Daoy (cell line): ENCODE results near the gene TMPRSS13. TPM values are rescaled to one million over a fixed set of nuclear protein-coding genes. Genes with fewer than 3 reads are reported as not detected.
"Not testable (repeated sequence)": the region's sequence is repeated elsewhere in the genome, so short reads cannot be mapped to it uniquely, and the experiment has no call there.

Experiments
- DNase-seq: peaks from one replicate; pipeline ENCODE4 v3.0.0-alpha.2; 2015; ENCODE audit warnings: low read depth
- total RNA-seq: library from RNA; depleted of rRNA; stranded (reverse); fragments of >200 nt; shearing (Covaris generic); gene quantifications from 2 replicates; pipeline ENCODE4 v1.2.3, GENCODE V29; 2014

TMPRSS13 gene
- total RNA-seq, 1 experiment from 2014 or later = 0.06 TPM

DNA sequence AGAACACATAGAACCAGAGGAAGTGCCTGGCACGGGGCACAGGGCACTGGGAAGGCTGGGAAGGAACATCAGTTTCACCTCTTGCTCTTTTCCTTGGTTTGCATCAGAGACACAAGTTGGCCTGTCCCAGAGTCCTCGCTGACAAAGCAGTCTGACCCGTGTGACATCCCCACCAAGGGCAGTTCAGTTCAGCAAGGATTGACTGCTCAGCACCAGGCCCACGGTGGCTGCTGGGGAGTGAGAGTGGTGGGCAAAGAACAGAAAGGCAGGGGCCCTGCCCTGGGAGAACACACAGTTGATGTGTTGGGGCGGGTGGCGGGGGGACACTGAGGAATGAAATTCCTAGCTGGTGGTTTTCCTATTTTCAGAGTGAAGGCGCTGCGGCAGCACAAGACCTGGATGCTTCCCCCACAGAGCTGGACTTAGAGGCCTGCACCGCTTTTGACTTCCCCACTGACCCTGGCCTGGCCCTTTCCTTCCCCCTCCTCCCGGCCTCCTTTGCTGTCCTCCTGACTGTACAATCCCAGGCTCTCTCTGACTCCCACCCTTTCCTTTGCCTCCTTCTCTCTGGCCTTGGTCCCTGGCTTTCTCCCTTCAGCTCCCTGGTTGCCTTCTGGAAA lies 2.2 kb upstream of the TMPRSS13 start:
- DNase-seq = no peak

DNA sequence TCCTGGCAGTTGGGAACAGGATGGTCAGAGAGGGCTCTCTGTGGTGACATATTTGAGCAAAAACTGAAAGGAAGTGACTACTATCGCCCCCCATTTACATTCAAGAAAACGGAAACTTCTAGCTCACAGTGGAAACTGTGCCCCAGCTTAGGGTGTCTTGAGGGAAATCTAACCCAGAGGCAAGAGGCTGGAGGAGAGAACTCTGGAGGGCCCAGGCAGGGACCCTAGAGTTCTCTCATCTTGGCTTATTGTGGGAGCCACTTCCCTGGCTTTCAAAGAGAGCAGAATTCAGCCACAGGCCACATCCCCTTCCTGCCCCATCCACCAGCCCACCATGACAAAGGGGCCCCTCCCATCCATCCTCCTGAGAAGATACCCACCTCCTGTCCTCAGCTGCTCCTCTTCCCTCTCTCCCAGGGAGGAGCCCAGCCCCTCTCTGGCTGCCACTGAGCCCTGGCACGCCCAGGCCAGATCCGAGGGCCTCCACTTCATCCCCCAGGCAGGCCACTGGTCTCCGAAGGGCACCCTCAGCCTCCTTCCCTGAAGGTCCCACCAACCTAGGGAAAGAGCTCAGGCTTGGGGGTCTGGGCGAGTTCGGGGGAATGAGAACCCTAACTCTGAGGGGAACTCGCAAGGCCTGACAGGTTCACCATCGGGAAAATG lies 1.6 kb upstream of the TMPRSS13 start:
- DNase-seq = no peak

DNA sequence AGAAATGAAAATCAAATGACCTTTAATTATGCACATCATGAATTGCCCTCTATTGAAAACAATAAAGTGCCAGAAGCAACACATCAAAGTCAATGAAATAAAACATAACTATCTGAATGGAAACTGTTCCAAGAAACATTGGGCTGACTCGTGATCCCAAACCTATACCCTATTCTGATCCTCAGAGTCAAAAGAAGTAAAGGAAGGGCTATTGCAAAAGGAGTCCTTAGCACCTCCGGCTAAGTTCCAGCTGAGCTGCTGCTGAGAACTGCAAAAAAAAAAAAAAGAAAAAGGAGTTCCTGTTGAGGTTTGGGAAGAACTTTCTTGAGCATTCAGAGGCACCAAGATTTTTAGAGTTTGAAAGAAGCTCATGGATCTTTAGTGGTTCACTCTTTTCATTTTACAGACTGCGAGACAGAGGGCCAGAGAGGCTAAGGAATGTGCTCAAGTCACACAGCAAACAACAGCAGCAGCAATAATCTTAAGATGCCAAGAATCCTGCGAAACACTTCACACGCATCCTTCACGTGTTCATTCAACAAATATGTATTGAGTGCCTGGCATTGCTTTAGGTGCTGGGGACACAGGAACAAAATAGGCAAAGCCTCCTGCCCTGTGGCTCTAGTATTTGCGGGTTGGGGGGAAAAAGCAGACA lies 841 bp upstream of the TMPRSS13 start:
- no peak for DNase-seq

DNA sequence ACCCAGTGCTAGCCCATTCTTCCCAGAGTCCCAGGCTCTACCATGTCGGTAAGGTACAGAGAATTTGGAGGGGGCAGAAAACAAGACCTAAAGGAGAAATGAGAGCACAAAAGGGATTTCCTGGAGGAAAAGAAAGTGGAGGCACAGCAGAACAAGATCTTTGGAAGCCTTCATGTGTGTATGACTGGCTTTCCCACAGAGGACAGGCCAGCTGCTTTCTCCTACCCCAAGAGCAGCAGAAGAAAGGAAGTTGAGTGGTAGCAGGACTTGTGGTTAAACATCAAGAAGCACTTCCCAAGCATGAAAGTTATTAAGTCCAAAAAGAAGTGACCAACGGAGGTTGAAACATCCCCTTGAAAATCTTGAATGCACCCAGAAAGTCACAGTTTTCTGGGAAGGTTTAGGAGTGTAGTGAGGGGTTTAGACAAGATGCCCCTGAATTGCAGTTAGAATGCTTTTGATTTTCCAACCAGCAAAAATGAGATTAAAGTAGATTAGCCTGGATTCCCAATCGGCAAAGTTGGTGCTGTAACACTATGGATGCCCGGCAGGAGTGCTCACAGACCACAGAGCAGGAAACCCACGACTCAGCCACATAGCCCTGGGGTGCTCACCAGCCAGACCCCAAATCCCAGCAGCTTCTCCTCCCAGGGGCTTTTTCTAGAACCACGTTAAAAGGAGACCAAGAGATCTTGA lies 608 bp downstream of the TMPRSS13 start:
- DNase-seq = no peak

DNA sequence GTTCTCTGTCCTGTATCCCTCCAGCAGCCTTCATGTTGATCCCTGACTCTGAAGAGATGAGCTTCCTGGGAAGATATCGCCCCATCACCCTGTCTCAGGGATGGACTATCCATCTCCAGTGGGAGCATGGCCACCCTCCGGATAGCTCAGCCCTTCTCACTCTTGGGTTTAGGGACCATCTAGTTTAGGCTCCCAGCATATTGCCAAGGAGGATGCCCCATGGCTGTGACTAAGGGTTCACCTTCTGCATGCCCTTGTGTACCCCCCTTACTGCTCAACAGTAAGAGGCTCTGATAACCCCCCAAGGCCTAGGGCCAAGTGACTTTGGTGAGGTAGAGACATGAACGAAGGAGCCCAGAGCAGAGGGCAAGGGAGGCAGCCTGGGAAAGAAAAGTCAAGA lies 1.3 kb downstream of the TMPRSS13 start:
- DNase-seq = no peak

DNA sequence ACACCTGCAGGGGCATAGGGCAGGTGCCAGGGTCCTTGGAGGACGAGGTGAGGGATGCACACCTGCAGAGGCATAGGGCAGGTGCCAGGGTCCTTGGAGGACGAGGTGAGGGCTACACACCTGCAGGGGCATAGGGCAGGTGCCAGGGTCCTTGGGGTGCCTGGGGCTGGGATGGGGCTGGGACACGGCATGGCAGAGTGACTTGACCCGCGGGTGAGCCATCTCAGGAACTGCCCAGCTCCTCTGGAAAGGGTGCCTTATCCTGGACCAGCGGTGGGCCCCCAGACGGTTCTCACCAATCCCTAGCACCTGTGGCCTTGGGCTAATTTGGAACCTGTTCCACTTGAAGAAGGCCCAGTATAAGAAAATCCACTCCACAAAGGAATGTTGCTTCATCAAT lies 3.0 kb downstream of the TMPRSS13 start:
- not testable (repeated sequence) for DNase-seq

DNA sequence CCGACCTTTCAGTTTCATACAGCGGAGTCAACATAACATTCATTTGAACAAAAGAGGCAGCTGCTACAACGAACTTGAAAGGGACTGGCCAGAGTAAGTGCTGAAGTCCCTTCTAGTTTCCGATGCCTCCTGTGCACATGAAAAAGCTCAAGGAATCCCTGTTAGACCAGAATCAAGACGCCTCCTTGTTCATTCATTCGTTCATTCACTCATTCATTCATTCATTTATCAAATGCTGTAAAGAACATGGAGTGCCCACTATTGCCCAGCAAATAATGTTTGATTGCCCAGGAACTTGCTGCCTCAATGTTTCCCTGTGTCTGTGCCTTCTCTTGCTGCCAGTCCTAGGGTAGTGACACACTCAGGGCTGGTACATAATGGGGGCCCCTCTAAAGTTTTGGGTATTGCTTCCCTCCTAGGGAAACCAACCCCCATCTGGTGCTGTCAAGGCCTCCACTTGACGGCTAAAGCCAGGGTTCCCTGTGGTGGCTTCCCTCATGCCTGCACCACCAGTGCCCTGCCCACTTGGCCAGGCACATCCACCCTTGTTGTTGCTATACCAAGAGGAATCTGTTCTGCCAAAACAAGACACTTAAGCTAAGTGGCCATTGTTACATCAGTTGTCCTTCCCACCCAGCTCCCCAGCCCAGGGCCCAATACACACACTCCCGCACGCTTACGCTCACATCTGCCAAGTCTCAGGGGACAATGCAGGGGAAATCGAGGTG lies 3.8 kb downstream of the TMPRSS13 start:
- DNase-seq = no peak

DNA sequence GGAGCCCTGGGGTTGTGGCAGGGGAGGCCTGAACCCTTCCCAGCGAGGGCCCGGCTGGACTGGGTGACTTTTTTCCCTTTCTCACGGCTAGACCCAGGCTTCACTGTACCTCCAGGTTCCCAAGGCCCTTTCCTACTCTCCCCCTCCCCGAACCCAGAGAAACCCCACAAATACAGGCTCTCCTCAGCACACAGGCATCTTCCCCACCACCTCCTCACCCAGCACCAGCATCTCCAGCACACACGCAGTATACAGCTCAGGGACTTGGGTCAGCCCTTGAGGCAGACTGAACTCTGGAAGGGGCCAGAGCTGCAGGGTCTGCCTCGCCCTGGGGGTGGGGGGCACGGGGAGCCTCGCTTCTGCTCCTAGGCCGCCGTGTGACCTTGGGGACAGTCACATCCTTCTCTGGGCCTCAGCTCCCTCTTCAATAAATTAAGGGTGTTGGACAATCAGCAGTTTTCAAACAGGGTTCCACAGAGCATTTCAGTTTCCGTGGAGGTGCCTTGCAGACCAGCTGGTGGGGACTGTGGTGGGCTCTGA lies 4.5 kb downstream of the TMPRSS13 start:
- no peak for DNase-seq

DNA sequence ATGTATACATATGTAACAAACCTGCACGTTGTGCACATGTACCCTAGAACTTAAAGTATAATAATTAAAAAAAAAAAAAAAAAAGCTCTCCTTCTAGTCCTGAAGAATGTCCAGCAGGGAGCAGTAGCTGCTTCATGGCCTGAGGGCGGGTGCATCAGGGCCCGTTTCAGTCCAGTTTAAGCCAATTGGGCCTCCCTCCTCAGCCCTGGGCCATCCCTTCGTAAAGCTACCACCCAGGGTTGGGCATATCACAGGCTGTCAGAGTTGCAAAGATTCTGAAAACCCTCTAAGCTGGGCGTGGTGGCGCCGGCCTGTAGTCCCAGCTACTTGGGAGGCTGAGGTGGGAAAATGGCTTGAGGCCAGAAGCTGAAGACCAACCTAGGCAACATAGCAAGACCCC lies 5.4 kb downstream of the TMPRSS13 start:
- no peak for DNase-seq

DNA sequence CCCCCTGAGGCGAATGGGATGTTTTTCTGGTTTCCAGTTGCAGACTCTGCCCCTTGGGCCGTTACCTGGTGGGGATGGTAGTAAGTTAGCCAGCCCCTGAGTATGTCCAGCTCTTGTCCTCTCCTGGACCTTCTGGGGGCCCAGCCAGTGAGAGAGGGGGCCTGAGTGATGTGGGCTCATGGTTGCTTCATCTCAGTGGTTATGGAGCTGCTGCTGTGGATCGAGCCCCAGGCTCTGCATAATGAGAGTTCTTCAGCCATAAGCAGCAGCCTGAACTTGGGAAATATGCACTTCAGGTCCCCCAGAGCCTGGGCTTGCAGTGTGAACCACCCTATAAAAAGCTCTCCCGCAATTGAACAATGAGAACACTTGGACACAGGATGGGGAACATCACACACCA lies 5.9 kb downstream of the TMPRSS13 start:
- DNase-seq = no peak

DNA sequence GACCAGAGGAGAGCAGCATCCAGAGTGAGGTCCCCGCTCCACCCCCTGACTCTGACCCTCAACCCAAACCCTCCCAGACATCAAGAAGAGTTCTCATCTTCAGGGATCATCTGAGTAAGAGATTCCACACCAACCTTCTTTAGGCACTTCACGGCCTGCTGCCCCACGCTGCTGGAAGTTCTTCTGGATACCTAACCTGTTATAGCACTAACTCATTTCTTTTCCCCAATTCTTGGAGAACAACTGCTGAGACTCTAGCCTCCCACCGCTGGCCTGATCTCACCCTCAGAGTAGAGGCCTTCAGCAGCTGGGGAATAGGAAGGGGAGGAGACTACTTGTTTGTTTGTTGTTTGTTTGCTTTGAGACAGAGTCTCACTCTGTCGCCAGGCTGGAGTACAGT lies 7.3 kb downstream of the TMPRSS13 start:
- no peak for DNase-seq

DNA sequence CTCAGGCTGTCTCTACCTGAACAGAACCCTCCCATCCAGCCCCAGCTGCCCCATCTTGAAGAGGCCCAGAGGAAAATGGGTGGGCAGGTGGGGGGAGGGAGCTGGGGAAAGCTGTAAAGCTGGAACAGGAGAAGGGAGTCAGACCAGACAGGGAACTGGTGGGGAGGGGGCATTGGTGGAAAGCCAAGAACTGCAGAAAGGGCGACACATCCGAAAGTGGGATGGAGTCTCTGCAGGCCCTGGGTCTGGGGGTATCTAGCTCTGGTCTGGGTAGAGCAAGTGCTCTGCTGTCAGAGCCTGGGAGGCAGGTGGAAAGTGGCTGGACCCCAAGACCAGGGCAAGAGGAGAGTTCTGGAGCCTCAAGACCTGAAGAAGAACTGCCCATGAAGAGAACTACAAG lies 7.7 kb downstream of the TMPRSS13 start:
- no peak for DNase-seq

DNA sequence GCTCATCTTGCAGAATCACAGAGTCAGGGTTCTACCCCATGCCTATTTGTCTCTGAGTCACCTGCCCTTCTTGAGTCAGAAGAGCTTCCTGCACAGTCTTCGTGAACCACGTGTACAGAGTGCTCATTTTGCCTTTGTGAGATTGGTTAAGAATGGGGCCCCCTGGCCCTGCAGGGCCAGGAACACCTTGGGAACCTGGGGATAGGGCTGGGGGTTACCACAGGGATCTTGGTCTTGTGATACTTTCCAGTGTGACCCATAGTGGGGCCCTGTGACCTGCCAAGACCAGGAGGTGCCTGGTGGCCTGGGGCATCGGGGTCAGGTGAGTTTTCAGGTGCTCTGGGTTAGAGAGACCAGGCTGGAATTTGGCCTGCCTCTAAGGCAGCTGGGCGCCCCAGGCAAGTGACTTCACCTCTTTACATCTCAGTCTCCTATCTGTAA lies 9.4 kb downstream of the TMPRSS13 start:
- DNase-seq = peak; percentile 41

DNA sequence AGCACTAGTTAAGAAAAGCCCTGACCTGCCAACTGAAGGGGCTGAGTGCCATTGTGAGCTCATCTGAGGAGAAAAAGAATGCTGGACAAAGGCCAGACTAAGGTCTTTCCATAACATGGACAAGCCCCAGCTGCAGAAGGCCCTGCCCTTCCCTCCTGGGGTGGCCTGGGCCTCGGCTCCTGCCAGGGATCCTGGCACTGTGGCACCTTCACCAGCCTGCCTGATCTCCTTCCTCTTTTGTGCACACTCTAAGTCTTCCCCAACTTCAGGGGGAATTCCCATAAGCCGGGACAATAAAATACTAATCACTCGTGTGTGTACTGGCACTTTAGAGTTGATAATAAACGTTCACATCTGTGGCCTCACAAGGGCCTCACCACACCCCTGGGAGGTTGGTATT lies 9.9 kb downstream of the TMPRSS13 start:
- DNase-seq = no peak

DNA sequence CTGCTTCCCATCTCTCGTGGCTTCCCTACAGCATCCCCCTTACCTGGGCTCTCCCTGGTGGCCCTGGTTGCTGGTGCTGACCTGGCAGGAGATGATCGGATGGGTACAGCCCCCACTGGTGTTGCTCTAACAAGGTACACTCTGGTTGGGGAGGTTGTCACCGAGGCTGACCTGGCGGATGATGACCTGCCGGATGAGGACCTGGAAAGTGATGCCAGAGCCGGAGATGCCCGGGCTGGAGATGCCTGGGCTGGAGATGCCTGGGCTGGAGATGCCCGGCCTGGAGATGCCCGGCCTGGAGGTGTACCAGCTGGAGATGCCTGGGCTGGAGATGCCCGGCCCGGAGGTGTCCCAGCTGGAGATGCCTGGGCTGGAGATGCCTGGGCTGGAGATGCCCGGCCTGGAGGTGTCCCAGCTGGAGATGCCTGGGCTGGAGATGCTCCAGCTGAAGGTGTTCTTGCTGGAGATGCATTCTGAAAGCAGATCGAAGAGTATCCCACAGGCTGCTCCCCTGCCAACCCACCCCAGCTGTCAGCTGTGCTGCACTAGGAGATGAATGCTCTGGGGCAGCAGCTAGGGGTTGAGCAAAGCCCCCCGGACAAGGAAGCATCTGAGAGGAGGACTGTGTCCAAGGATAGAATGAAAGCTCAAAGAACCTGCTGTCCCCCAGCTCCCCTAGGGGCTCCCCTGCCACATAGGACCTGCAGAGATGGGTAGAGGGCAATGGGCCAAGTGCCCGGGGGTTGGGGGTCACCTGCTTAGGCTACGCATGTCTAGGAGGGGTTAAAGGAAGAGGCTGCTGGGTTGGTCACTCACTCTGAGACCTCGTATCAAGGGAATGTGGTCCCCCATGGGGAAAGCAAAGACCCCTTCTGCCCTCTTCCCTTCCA lies 10.6 kb downstream of the TMPRSS13 start:
- no peak for DNase-seq

DNA sequence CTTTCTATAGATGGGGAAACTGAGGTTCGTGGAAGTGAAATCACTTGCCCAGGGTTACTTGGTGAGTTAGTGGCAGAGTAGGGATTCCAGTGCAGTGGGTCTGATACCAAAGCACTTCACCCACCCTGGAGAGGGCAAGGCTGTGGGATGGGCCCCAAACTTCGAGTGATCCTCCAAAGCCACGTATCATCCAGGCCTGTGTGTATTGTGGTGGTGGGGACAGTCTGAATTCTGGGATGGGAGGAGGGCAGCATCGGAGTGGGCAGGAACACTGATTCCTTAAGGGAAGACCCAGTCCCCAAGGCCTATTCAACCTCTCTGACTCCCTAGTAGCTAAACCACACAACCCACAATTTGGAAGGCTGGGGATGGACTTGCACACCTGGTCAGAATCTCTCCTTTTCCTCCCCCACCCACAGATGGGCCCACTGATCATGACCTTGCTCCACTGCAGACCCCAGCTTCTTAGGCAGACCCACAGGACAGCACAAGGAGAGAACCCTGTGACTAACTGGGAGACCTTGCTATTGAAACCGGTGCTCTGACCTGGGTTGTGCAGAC lies 11.5 kb downstream of the TMPRSS13 start:
- no peak for DNase-seq

DNA sequence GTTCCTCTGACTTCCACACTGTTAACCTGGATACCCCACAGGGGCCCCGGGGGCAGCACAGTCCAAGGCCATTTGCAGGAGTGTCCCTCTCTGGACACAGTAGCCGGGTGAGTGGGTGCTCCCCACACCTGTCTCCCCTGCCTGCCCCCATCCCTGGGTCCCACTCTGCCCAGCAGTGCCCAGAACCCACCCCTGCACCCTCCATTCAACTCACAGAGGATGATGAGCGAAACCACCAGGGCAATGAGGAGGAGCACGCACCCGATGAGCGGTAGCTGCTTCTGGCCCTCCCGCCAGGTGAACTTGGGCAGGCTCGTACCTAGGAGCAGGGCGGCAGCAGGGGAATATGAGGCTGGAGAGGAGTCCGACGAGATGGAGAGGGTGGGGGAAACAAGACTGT lies 12.2 kb downstream of the TMPRSS13 start:
- no peak for DNase-seq

DNA sequence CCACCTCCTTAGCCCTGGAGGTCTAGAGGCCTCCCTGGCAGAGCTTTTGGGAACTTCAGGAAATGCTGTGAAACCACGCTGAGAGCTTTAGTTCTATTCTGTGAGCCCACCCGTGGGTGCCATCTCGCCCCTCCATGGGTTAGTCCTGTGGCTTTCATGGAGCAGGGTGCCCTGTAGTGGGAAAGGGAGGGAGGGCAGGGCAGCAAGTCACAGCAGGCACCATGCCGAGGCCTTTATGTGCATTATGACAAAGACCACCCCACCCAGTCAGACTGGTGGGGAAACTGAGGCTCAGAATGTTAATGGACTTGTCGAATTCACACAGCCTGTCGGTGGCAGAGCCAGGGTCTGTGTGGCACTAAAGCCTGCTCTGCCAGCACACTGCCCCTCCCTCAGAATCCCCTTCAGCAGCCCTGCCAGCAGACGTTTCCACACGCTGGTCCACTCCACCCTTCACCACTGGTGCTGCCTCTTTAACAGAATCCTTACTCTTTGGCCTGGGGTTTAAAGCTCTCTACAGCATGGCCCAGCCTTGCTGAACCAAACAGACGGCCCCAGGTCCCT lies 13.4 kb downstream of the TMPRSS13 start:
- DNase-seq = no peak

DNA sequence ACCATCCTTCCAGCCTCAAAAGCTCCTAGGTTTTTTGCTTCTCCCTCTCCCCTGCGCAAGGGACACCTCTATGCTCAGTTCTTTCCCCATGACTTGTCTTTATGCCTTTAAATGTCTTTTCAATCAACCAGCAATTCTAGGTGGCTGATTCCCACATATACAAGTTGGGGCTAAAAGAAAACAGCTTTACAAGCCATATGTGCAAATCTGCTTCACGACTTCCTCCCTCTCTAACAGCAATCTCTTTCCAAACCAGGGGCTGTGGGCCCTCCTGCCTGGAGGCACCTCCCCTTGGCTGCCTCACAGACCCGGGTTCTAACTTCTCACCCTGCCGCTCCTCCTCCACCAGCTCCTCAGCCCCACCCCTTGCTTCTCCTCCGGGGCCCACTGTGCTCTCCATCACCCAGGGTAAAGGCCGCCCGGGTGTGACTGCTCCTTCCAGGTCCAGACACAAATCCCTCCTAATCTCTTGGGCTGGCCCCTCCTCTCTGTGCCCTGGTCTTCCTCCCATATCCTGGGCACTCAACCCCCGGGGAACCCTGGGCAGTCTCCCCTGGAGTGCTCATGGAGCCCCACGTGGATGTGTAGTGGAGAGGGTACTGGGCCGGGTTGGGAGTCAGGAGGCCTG lies 14.1 kb downstream of the TMPRSS13 start:
- DNase-seq = no peak

DNA sequence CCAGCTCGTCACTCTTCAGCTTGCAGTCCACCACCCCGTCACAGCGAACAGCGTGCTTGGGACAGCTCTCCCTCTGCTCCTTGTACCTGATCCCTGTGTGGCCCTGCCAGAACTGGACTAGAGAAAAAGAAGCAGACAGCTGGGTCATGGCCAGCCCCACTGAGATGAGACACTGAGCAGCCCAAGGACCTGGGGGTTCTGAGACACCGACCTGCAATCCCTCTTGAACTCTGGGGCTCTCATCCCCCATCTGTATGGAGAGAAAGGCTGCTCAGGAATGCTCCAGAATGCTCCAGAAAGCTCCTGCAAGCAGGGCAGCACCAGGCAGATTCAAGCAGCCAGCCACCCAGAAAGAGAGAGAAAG lies 14.8 kb downstream of the TMPRSS13 start:
- no peak for DNase-seq
